GM12864 (cell line): Measurements from ENCODE around the gene ADAMTS8.

Source experiments
- DNase-seq: peaks from one replicate; pipeline ENCODE4 v3.0.0-alpha.2; 2011; ENCODE audit warnings: low read depth
- H3K4me3 ChIP-seq: 2 replicates; pipeline ENCODE4 v1.5.1; 2011; ENCODE audit warnings: mild to moderate bottlenecking, low read depth, low read length, control low read depth
- TF ChIP-seq, protein P1 (sequence below): IDR thresholded peaks from 2 replicates; pipeline ENCODE4 v1.5.1; 2011; ENCODE audit warnings: low read depth, mild to moderate bottlenecking, moderate library complexity, low read length, control low read depth, inconsistent platforms; ENCODE audit errors: missing control alignments

ADAMTS8 gene

DNA sequence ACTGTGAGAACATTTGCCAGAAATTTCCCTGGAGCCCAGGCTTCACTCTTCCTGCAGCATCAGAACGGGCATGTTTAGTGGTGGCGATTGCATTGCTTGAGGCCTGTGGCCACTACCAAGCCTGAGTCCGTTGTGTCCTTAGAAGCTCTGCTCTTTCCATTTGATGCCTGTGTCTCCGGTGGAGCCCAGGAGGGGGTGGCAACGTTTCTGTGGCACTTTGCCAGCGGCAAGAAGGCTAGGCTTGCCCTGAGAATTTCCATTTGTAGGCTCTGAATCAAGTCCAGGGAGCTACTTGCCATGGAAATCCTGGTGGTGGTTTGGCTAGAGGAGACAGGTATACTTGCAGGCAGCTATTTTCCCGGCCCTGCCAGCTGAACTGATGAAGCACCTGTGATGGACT is 47.1 kb downstream of the ADAMTS8 start:
- no peak overlapping the region for H3K4me3 ChIP-seq
- DNase-seq, result no peak
- TF ChIP-seq, protein P1, sequence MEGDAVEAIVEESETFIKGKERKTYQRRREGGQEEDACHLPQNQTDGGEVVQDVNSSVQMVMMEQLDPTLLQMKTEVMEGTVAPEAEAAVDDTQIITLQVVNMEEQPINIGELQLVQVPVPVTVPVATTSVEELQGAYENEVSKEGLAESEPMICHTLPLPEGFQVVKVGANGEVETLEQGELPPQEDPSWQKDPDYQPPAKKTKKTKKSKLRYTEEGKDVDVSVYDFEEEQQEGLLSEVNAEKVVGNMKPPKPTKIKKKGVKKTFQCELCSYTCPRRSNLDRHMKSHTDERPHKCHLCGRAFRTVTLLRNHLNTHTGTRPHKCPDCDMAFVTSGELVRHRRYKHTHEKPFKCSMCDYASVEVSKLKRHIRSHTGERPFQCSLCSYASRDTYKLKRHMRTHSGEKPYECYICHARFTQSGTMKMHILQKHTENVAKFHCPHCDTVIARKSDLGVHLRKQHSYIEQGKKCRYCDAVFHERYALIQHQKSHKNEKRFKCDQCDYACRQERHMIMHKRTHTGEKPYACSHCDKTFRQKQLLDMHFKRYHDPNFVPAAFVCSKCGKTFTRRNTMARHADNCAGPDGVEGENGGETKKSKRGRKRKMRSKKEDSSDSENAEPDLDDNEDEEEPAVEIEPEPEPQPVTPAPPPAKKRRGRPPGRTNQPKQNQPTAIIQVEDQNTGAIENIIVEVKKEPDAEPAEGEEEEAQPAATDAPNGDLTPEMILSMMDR, result no peak

DNA sequence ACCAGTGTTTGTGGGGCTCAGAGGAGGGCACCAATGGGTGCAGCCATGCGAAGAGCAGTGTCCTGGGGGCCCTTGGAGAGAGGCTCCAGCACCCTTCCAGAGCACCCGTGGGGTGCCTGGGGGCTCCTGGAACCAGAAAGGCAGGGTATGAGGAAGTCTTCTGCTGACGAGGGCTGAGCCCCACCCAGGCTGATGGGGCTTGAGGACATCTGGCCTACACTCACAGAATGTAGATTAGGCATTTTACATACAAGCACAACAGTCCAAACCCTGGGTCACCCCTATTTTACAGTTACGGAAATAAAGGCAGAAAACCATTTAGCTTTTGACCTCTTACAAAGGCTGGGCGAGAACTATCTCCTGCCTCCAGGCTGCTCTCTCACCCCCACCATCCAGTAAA is 47.6 kb downstream of the ADAMTS8 start:
- TF ChIP-seq, protein P1, result no peak
- no peak overlapping the region for H3K4me3 ChIP-seq
- no peak for DNase-seq

DNA sequence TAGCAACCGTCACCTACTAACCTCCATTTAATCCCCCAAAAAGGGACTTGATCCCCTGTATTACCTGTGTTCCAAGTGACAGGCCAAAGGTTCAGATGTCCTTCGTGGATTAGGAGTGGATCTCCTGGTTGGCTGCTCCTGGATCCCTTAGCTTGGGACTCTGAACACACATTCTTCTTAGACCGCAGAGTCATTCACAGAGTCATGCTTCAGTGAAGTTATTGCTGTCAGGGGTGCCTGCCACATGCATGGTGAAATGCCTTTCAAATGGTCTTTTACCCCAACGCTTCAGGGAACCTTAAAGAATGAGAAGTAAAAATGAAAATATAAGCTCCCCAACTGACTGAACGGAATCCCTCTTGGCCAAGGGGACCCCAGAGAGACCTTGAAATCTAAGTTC is 49.1 kb downstream of the ADAMTS8 start:
- TF ChIP-seq, protein P1, result no peak
- no peak for DNase-seq
- no peak overlapping the region for H3K4me3 ChIP-seq

DNA sequence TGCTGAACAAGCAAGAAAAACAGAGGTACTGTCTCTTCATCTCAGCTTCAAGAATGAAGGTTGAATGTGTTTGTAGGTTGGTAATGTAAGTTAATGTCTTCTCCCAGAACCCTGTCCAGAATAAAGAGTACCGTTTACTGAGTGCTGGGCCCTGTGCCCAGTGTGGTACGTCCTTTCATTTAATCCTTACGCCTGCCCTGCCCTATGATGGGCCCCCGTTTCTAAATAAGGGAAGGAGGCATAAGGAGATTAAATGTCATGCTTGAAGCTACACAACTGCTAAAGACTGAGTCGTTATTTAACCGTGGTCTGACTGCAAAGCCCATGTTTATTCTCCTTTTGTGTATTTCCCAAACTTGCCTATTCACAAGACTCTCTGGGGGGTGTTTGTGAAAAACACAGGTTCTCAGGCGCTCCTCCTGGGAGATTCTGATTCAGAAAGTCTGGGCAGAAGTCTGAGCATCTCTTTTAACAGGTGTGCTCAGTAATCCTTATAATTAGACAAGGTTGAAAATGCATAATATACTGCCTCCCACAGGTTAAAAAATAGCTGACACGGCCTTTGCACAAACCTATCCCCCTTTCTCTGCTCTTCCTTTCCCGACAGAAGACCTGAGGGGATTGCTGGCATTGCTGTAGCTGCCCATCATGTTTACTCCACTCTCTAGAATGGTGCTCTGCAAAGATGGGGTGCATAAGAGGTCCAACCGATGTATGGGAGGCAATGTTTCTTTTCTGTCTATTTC is 57.4 kb downstream of the ADAMTS8 start:
- H3K4me3 ChIP-seq, result no peak overlapping the region
- TF ChIP-seq, protein P1, result peak; percentile 32
- DNase-seq, result no peak

DNA sequence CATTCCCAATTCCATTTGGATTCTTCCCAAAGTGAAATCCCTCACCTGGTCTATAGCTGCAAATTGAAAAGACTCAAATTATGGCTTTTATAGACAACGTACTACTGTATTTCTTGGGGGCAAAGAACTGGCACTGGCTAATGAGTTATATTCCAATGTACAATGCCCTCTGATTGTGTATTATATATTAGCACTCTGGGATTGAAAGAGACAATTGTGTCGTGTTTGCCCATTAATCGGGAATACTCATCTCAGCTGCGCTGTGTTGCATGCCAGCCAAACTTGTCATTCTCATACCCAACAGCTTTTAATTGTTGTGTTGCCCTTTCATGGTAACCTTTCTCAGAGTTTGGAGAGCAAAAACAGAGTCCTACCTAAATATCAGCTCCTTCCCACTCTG is 58.7 kb downstream of the ADAMTS8 start:
- no peak overlapping the region for H3K4me3 ChIP-seq
- no peak for DNase-seq
- TF ChIP-seq, protein P1, result no peak

DNA sequence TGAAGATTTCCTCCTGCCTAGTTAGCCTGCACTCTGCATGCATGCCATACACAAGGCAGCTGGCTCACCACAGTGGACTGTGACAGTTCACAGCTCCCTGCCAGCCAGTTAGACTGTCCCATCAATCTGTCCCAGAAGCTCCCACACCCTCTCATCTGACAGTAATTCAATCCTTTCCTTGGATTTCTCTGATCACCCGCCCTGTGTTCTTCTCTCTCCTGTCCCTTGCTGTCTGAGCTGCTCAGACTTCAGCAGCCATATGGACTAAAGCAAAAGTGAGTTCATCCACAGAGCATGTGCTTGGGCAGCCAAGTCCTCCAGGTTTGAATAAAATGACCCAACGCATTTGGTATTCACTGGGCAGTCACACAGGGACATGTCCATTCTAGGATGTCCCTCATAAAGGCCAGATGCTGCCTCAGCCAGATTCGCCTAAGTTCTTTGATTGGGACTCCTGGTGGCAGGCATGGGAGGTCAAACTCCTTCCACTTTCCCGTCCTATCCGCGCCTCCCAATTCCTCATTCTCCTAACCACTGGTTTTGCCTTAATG is 59.2 kb downstream of the ADAMTS8 start:
- no peak overlapping the region for H3K4me3 ChIP-seq
- DNase-seq, result no peak
- TF ChIP-seq, protein P1, result no peak

DNA sequence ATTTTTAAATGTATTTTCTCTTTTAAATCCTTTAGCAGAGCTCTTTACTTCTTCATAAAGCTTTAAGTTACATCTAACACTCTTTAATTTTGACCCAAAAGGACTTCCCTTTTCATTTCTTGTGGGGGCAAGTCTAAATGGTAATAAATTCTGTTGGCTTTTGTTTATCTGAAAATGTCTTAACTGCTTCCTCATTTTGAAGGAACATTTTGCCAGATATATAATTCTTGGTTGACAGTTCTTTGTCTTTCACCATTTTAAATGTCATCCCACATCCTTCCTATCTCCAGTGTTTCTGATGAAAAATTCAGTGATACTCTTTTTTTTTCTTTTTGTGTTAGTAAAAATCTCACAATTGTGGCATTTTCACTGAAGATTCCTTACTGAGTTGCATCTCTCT is 69.0 kb downstream of the ADAMTS8 start:
- DNase-seq, result no peak
- no peak overlapping the region for H3K4me3 ChIP-seq
- TF ChIP-seq, protein P1, result no peak
